ENCODE measurements around the gene ANO1. TPM values are rescaled to one million over a fixed set of nuclear protein-coding genes. Genes with fewer than 3 reads are reported as not detected.

ANO1 gene
- polyA plus RNA-seq, 2 of the 4 experiments (the other 2 are of a cell fraction) = 0.27 to 0.44 TPM

DNA sequence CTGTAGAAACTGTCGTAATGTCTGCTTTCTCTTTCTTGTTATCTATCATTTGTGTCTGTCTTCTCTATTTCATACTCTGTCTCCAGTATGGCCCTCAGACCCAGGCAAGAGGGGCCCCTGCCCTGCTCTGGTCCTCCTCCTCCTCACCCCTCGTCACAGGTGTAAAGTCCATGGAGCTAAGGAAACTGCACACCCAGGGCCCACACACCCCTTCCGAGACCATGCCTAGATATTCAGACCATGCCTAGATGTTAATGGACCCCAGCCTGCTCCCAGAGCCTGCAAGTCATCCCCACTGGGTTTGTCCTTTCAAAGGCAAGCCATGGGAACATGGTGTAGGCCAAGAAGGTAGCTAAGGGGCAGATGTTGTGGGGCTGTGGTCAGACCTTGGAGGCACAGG lies 24.1 kb upstream of the ANO1 start:
- FAIRE-seq (no peak), DNase-seq (ENCODE audit: low read depth in 1 of 2, low spot score in 1 of 2) (no peak), ATAC-seq (no peak)
- Histone ChIP-seq H3K9me3 (peaks cover 19% of the 10 kb centered on the region), H3K4me2 (no peak overlapping the region), H3K4me1 (no peaks in the 10 kb centered on the region), H3K4me3 (no peak overlapping the region), H3K27ac (no peak overlapping the region)
- ChIA-PET POLR2A (no interaction called here), CTCF (no interaction called here)
- TF ChIP-seq EP300 (IDR thresholded peaks at IDR 0.05) (no peak), FOXS1 (CRISPR knock-in tag; IDR thresholded peaks at IDR 0.05) (no peak)
- WGBS (ENCODE audit: missing lambda C conversion rate) = 51% methylated on average over 3 of the region's 3 CpGs

DNA sequence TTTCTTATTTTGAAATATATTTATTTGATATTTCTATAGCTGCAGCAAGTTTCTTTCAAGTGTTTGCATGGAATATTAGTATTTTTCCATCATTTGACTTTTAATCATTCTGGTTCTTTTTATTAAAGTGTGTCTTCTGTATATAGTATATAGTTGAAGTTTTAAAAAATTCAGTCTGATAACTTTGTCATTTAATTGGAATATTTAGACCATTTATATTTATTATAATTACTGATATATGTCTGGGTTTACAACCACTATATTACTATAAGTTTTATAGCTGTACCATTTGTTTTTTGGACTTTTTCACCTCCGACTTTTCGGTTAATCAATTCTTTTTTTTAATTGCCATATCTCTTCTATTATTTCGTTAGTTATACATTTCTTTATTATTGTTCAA lies 22.7 kb upstream of the ANO1 start:
- WGBS (ENCODE audit: missing lambda C conversion rate) = 53% methylated on average over 3 of the region's 3 CpGs
- H3K4me3 ChIP-seq = no peak overlapping the region
- H3K4me2 ChIP-seq = no peak overlapping the region
- DNase-seq (ENCODE audit: low read depth in 1 of 2, low spot score in 1 of 2) = no peak
- FAIRE-seq = no peak
- POLR2A ChIA-PET = no interaction called here
- CTCF ChIA-PET = interaction anchor here (1.1 kb wide), 1 partner anchor 247 kb away, joined by 3 read pairs; no protein-coding TSS in a partner anchor
- peaks cover 19% of the 10 kb centered on the region for H3K9me3 ChIP-seq
- ATAC-seq = no peak
- no peaks in the 10 kb centered on the region for H3K4me1 ChIP-seq
- TF ChIP-seq CHD4 (IDR thresholded peaks at IDR 0.05; ENCODE audit: borderline replicate concordance) = no peak
- TF ChIP-seq KDM5A (IDR thresholded peaks at IDR 0.05) = no peak
- no peak for TF ChIP-seq PHF8 (IDR thresholded peaks at IDR 0.05; ENCODE audit: borderline replicate concordance, low read depth)
- TF ChIP-seq, protein P1, sequence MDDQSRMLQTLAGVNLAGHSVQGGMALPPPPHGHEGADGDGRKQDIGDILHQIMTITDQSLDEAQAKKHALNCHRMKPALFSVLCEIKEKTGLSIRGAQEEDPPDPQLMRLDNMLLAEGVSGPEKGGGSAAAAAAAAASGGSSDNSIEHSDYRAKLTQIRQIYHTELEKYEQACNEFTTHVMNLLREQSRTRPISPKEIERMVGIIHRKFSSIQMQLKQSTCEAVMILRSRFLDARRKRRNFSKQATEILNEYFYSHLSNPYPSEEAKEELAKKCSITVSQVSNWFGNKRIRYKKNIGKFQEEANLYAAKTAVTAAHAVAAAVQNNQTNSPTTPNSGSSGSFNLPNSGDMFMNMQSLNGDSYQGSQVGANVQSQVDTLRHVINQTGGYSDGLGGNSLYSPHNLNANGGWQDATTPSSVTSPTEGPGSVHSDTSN (IDR thresholded peaks at IDR 0.05) = no peak
- TF ChIP-seq FOSB (CRISPR knock-in tag; IDR thresholded peaks at IDR 0.05) = no peak
- no peak for TF ChIP-seq ZFP36 (IDR thresholded peaks at IDR 0.05; ENCODE audit: borderline replicate concordance, partially characterized antibody)
- no peak for TF ChIP-seq RAD21 (conservative IDR thresholded peaks at IDR 0.05 in 1 of 2, IDR thresholded peaks at IDR 0.05 in 1 of 2)
- no peak for TF ChIP-seq POLR2AphosphoS2 (conservative IDR thresholded peaks at IDR 0.05; ENCODE audit: low read length)
- TF ChIP-seq SMC3 (IDR thresholded peaks at IDR 0.05) = no peak
- TF ChIP-seq NPAS2 (CRISPR knock-in tag; IDR thresholded peaks at IDR 0.05; ENCODE audit: borderline replicate concordance) = no peak
- TF ChIP-seq, protein P2, sequence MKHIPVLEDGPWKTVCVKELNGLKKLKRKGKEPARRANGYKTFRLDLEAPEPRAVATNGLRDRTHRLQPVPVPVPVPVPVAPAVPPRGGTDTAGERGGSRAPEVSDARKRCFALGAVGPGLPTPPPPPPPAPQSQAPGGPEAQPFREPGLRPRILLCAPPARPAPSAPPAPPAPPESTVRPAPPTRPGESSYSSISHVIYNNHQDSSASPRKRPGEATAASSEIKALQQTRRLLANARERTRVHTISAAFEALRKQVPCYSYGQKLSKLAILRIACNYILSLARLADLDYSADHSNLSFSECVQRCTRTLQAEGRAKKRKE (CRISPR knock-in tag; IDR thresholded peaks at IDR 0.05; ENCODE audit: low read depth) = no peak
- TF ChIP-seq MAFK (IDR thresholded peaks at IDR 0.05; ENCODE audit: partially characterized antibody) = no peak
- TF ChIP-seq, protein P3, sequence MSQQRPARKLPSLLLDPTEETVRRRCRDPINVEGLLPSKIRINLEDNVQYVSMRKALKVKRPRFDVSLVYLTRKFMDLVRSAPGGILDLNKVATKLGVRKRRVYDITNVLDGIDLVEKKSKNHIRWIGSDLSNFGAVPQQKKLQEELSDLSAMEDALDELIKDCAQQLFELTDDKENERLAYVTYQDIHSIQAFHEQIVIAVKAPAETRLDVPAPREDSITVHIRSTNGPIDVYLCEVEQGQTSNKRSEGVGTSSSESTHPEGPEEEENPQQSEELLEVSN (IDR thresholded peaks at IDR 0.05; ENCODE audit: borderline replicate concordance, low read depth) = no peak
- TF ChIP-seq, protein P4, sequence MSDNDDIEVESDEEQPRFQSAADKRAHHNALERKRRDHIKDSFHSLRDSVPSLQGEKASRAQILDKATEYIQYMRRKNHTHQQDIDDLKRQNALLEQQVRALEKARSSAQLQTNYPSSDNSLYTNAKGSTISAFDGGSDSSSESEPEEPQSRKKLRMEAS (IDR thresholded peaks at IDR 0.05) = no peak
- no peak for TF ChIP-seq ZC3H11A (IDR thresholded peaks at IDR 0.05)
- no peak overlapping the region for H3K27ac ChIP-seq

DNA sequence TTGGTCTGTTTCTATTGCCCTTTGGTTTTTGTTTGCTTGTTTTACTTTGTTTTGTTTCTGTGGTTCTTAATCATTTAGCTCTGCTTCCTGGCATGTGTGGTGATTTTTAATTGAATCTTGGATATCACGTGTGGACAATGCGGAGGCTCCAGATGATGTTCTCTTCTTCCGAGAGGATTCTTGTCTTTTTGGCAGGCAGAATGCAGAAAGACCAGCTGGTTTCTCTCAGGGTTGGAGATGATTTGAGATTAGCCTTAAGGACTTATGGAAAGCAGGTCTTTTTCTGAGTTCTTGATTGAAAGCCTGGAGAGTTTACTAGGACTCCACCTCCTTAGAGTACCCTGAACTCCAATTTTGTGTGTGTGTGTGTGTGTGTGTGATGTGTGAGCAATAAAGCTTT lies 21.0 kb upstream of the ANO1 start:
- no peak for TF ChIP-seq FOSB (CRISPR knock-in tag; IDR thresholded peaks at IDR 0.05)
- TF ChIP-seq TP53 (CRISPR knock-in tag; IDR thresholded peaks at IDR 0.05) = no peak
- no peak for TF ChIP-seq ESRRA (IDR thresholded peaks at IDR 0.05; ENCODE audit: borderline replicate concordance, low read length)
- TF ChIP-seq, protein P5, sequence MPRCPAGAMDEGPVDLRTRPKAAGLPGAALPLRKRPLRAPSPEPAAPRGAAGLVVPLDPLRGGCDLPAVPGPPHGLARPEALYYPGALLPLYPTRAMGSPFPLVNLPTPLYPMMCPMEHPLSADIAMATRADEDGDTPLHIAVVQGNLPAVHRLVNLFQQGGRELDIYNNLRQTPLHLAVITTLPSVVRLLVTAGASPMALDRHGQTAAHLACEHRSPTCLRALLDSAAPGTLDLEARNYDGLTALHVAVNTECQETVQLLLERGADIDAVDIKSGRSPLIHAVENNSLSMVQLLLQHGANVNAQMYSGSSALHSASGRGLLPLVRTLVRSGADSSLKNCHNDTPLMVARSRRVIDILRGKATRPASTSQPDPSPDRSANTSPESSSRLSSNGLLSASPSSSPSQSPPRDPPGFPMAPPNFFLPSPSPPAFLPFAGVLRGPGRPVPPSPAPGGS (IDR thresholded peaks at IDR 0.05) = no peak
- TF ChIP-seq, protein P6, sequence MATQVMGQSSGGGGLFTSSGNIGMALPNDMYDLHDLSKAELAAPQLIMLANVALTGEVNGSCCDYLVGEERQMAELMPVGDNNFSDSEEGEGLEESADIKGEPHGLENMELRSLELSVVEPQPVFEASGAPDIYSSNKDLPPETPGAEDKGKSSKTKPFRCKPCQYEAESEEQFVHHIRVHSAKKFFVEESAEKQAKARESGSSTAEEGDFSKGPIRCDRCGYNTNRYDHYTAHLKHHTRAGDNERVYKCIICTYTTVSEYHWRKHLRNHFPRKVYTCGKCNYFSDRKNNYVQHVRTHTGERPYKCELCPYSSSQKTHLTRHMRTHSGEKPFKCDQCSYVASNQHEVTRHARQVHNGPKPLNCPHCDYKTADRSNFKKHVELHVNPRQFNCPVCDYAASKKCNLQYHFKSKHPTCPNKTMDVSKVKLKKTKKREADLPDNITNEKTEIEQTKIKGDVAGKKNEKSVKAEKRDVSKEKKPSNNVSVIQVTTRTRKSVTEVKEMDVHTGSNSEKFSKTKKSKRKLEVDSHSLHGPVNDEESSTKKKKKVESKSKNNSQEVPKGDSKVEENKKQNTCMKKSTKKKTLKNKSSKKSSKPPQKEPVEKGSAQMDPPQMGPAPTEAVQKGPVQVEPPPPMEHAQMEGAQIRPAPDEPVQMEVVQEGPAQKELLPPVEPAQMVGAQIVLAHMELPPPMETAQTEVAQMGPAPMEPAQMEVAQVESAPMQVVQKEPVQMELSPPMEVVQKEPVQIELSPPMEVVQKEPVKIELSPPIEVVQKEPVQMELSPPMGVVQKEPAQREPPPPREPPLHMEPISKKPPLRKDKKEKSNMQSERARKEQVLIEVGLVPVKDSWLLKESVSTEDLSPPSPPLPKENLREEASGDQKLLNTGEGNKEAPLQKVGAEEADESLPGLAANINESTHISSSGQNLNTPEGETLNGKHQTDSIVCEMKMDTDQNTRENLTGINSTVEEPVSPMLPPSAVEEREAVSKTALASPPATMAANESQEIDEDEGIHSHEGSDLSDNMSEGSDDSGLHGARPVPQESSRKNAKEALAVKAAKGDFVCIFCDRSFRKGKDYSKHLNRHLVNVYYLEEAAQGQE (IDR thresholded peaks at IDR 0.05) = no peak
- TF ChIP-seq HOXB5 (CRISPR knock-in tag; IDR thresholded peaks at IDR 0.05) = no peak
- TF ChIP-seq NPAS2 (CRISPR knock-in tag; IDR thresholded peaks at IDR 0.05; ENCODE audit: borderline replicate concordance) = no peak
- no peak for TF ChIP-seq NR3C1 (IDR thresholded peaks at IDR 0.05)
- TF ChIP-seq RFX5 (IDR thresholded peaks at IDR 0.05) = no peak
- TF ChIP-seq, protein P1 (IDR thresholded peaks at IDR 0.05) = no peak
- no peak for TF ChIP-seq EP300 (IDR thresholded peaks at IDR 0.05)
- ATAC-seq = no peak
- no peak for DNase-seq (ENCODE audit: low read depth in 1 of 2, low spot score in 1 of 2)
- no peak for FAIRE-seq
- Histone ChIP-seq H3K27ac (no peak overlapping the region), H3K9me3 (peaks cover 19% of the 10 kb centered on the region), H3K4me3 (no peak overlapping the region), H3K4me2 (no peak overlapping the region), H3K4me1 (no peaks in the 10 kb centered on the region)
- ChIA-PET CTCF (interaction anchor here (0.6 to 0.7 kb wide), 2 partner anchors 99 to 142 kb away, joined by 3 to 4 read pairs; no protein-coding TSS in a partner anchor), POLR2A (no interaction called here)
- 67% methylated on average over 3 of the region's 3 CpGs for WGBS (ENCODE audit: missing lambda C conversion rate)

Measured in A549 (cell line).